GM23338 (cell line): Measurements from ENCODE around the gene RRP36. TPM values are rescaled to one million over a fixed set of nuclear protein-coding genes. Genes with fewer than 3 reads are reported as not detected.

Source experiments
- ATAC-seq: fragments of 200-7000 bp; cut with Tn5 transposase; 3 replicates; pipeline ENCODE4 v1.9.1; 2020
- DNase-seq: peaks from one replicate; pipeline ENCODE4 v3.0.0-alpha.2; 2015; ENCODE audit warnings: low spot score
- H2AFZ ChIP-seq: fragments of 200-600 bp; sonication (generic); 2 replicates; pipeline ENCODE4 v1.8.0; 2016; ENCODE audit warnings: antibody characterized with exemption, mild to moderate bottlenecking, moderate library complexity
- H3F3A ChIP-seq: fragments of 200-600 bp; sonication (generic); replicated peaks from 2 replicates; pipeline ENCODE4 v1.8.0; 2017; ENCODE audit warnings: antibody characterized with exemption, mixed run types, low read depth
- H3K27ac ChIP-seq: fragments of 200-600 bp; sonication (generic); 2 replicates; pipeline ENCODE4 v1.6.1; 2016; ENCODE audit warnings: low read depth
- H3K27me3 ChIP-seq: fragments of 200-600 bp; sonication (generic); 2 replicates; pipeline ENCODE4 v1.8.0; 2016; ENCODE audit warnings: mild to moderate bottlenecking, mixed run types, moderate library complexity; ENCODE audit not compliant: insufficient read depth
- H3K36me3 ChIP-seq: fragments of 200-600 bp; sonication (generic); 2 replicates; pipeline ENCODE4 v1.8.0; 2016; ENCODE audit warnings: mild to moderate bottlenecking; ENCODE audit not compliant: insufficient read depth
- H3K4me1 ChIP-seq: fragments of 200-600 bp; sonication (generic); 2 replicates; pipeline ENCODE4 v1.8.0; 2016; ENCODE audit warnings: mild to moderate bottlenecking, moderate library complexity; ENCODE audit not compliant: insufficient read depth
- H3K4me2 ChIP-seq: fragments of 200-600 bp; sonication (generic); 2 replicates; pipeline ENCODE4 v1.7.1; 2017; ENCODE audit warnings: mixed run types
- H3K4me3 ChIP-seq: fragments of 200-600 bp; sonication (generic); 2 replicates; pipeline ENCODE4 v1.6.1; 2016; ENCODE audit warnings: mixed run types
- H3K79me2 ChIP-seq: fragments of 200-600 bp; sonication (generic); replicated peaks from 2 replicates; pipeline ENCODE4 v1.8.0; 2017; ENCODE audit warnings: mild to moderate bottlenecking; ENCODE audit not compliant: insufficient read depth
- H3K9me2 ChIP-seq: fragments of 200-600 bp; sonication (generic); 2 replicates; pipeline ENCODE4 v1.8.0; 2017; ENCODE audit not compliant: insufficient read depth
- H4K20me1 ChIP-seq: fragments of 200-600 bp; sonication (generic); replicated peaks from 2 replicates; pipeline ENCODE4 v1.8.0; 2017; ENCODE audit warnings: mild to moderate bottlenecking; ENCODE audit not compliant: insufficient read depth
- H3K27ac Mint-ChIP-seq: 2 replicates; pipeline ENCODE4 v1.8.0; 2020; ENCODE audit warnings: inconsistent platforms, mild to moderate bottlenecking, moderate library complexity, mixed read lengths
- H3K27me3 Mint-ChIP-seq: 3 replicates; pipeline ENCODE4 v1.8.0; 2022; ENCODE audit warnings: low read depth, mild to moderate bottlenecking, moderate library complexity, mixed read lengths, inconsistent platforms; ENCODE audit not compliant: insufficient read depth, poor library complexity
- H3K36me3 Mint-ChIP-seq: 3 replicates; pipeline ENCODE4 v1.8.0; 2021; ENCODE audit warnings: low read depth, mild to moderate bottlenecking, inconsistent platforms, moderate library complexity, mixed read lengths
- H3K4me1 Mint-ChIP-seq: 3 replicates; pipeline ENCODE4 v1.8.0; 2020; ENCODE audit warnings: mild to moderate bottlenecking, inconsistent platforms, mixed read lengths
- H3K4me3 Mint-ChIP-seq: 3 replicates; pipeline ENCODE4 v1.8.0; 2021; ENCODE audit warnings: moderate library complexity, mild to moderate bottlenecking, inconsistent platforms, mixed read lengths
- H3K9me3 Mint-ChIP-seq: 3 replicates; pipeline ENCODE4 v1.8.0; 2020; ENCODE audit warnings: moderate library complexity, mild to moderate bottlenecking, inconsistent platforms, mixed read lengths
- CREB1 ChIP-seq: fragments of 250-450 bp; sonication (Bioruptor Pico); IDR thresholded peaks from 2 replicates; pipeline ENCODE4 v1.5.0; 2020; ENCODE audit warnings: low read depth, mild to moderate bottlenecking, moderate library complexity
- EZH2 ChIP-seq: fragments of 200-600 bp; sonication (generic); IDR thresholded peaks from one replicate; pipeline ENCODE4 v1.8.0; 2017; ENCODE audit warnings: antibody characterized with exemption, mild to moderate bottlenecking, low read depth; ENCODE audit not compliant: unreplicated experiment
- EZH2phosphoT487 ChIP-seq: fragments of 200-600 bp; sonication (generic); IDR thresholded peaks from one replicate; pipeline ENCODE4 v1.8.1; 2018; ENCODE audit warnings: antibody characterized with exemption; ENCODE audit not compliant: unreplicated experiment
- NANOG ChIP-seq: IDR thresholded peaks from 2 replicates; pipeline ENCODE4 v1.6.1; 2016; ENCODE audit warnings: antibody characterized with exemption, borderline replicate concordance
- POLR2AphosphoS5 ChIP-seq: IDR thresholded peaks from 2 replicates; pipeline ENCODE4 v1.6.1; 2016; ENCODE audit warnings: antibody characterized with exemption, low read depth
- STAT1 ChIP-seq: IDR thresholded peaks from one replicate; pipeline ENCODE4 v1.6.1; 2016; ENCODE audit warnings: antibody characterized with exemption; ENCODE audit not compliant: unreplicated experiment
- ZNF331 ChIP-seq: fragments of 250-450 bp; sonication (Bioruptor Pico); IDR thresholded peaks from 2 replicates; pipeline ENCODE4 v1.5.0; 2020; ENCODE audit warnings: low read depth, mild to moderate bottlenecking, moderate library complexity
- polyA plus RNA-seq: library from polyadenylated mRNA; unstranded; fragments of >200 nt; fragmentation: Nextera tagmentation; extraction: Ambion mirVana; gene quantifications from 2 replicates; pipeline ENCODE4 v1.2.1, GENCODE V29; 2016
- total RNA-seq: library from RNA; depleted of rRNA; stranded (reverse); fragments of >200 nt; shearing (Covaris generic); gene quantifications from 2 replicates; pipeline ENCODE4 v1.2.3, GENCODE V29; 2014
- TF ChIP-seq, protein P1 (sequence below): IDR thresholded peaks from 2 replicates; pipeline ENCODE4 v1.6.1; 2016; ENCODE audit warnings: antibody characterized with exemption

The RRP36 gene
- total and polyA plus RNA-seq, 2 experiments from 2014 or later, result 64.7 to 106 TPM

DNA sequence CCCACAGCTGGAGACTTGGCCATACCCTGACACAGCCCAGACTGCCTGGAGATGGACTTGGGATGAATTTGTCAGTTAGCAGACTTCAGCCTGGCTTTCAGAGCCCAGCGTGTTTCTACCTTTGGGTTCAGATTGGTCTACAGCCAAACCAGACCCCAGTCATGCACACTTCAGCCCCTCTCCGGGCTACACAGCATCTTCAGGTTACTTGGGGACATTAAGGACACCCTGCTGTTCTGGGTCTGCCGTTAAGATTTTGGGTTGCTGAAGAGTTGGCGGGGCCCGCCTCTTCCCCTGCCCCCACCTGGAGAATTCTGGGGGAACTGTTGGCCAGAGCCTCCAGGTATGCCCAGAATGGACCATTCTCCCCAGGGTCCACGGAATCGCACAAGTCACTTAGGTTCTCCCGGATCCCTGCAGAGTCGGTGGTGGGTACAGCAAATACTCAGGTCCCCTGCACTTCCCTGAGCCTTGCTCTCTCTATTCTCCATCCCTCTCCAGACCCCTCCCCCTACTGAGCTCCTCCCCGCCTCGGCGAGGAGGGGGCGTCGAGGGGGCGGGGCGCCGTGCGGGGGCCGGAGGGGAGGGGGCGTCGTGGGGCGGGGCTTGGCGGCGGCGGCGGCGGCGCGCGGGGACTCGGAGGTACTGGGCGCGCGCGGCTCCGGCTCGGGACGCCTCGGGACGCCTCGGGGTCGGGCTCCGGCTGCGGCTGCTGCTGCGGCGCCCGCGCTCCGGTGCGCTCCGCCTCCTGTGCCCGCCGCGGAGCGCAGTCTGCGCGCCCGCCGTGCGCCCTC lies 54.4 kb downstream of the RRP36 start, which contains the start of gene PTK7:
Gene PTK7, plus strand, starts transcription at position 645 of the 794 bp plus-strand sequence. CDS start 175 bp downstream, outside the sequence.
- H4K20me1 ChIP-seq, result peaks cover 25% of the 10 kb centered on the region
- peak within 1 kb of the TSS; percentile 81 for H3K27ac ChIP-seq
- H3K4me3 ChIP-seq, result peak within 1 kb of the TSS; percentile 98
- DNase-seq (peak; percentile 97), ATAC-seq (peak; percentile 66)
- H3K79me2 ChIP-seq, result peaks cover 45% of the 10 kb centered on the region
- H3K4me1 ChIP-seq, result peaks cover 34% of the 10 kb centered on the region
- H3K4me3 Mint-ChIP-seq, result peak within 1 kb of the TSS; percentile 89
- no peak for TF ChIP-seq STAT1
- no peak for TF ChIP-seq EZH2
- TF ChIP-seq NANOG, result no peak
- 0 out of 2 replicates have a peak, but pooled peaks have one; percentile 29 for TF ChIP-seq CREB1 (CRISPR knock-in tag)
- H3K27ac Mint-ChIP-seq, result peak within 1 kb of the TSS; percentile 90
- no peaks in the 10 kb centered on the region for H3K27me3 ChIP-seq
- no peaks in the 10 kb centered on the region; the same call in 2 of the 3 replicates for H3K9me3 Mint-ChIP-seq
- peak within 1 kb of the TSS; percentile 95 for H3K4me2 ChIP-seq
- peak within 1 kb of the TSS; percentile 94 for H2AFZ ChIP-seq
- H3K36me3 Mint-ChIP-seq, result peaks cover 10% of the 10 kb centered on the region
- peaks cover 47% of the 10 kb centered on the region for H3K4me1 Mint-ChIP-seq
- no peaks in the 10 kb centered on the region; the same call in 1 of the 2 replicates for H3K36me3 ChIP-seq
- H3F3A ChIP-seq, result 0 out of 2 replicates have a peak, but pooled peaks cover 3% of the 10 kb centered on the region
- no peaks in the 10 kb centered on the region for H3K9me2 ChIP-seq
- peaks cover 15% of the 10 kb centered on the region for H3K27me3 Mint-ChIP-seq

DNA sequence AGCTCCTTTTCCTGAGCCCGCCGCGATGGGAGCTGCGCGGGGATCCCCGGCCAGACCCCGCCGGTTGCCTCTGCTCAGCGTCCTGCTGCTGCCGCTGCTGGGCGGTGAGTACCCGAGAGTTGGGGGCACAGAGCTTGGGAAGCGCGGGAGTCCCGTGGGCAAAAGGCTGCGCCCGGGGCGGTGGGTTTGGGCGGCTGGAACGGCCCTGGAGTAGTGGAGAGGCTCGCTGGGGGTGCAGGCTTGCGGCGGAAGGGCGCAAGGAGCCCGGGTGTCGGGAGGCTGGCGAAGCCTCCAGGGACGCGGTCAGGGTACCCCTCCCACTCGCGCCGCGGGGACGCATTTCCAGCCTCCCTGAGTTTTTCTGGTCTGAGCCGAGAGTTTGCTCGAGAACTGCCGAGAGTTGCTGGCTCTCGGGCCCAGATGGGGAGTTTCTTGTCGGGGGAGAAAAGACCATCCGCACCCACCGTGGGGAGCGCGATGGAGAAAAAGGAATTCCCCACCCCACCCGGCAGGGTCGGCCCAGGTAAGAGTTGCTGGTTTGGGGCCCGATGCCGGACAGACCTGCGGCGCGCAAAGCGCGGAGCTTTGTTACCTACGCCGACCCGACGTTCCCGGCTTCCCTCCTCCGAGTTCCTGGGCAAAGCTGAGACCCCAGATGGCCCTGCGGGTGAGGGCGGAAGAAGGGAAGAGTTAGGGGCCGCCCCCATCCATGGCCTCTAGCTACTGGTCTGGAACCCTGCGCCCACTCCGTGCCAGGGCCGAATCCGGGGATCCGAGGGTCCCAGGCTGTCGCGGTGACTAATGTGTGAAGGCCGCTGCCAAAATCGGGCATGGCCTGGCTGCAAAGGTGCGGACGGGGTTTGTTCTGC lies 55.3 kb downstream of the RRP36 start:
- peaks cover 54% of the 10 kb centered on the region for H3K79me2 ChIP-seq

DNA sequence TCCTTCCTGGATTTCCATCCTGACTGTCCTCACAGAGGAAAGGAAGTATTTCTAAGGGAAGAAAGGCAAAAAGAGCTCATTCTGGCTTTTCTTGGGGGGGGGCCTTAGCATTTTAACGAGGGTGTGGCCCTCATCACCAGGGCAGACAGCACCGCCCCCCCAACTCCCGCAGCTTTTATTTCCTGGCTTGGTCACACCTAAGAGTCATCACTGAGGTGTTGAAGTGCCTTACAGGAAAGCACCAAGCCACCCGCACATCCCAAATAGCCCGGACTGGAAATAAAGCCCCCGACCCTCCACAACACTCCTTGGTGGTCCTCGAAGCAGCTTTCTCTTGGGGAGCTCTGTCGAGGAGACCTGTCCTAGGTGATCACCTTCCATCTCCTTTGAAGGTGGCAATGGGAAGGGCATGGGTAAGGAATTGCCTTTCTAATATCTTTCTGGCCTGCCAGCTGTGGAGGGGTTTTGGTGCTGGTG lies 55.9 kb downstream of the RRP36 start:
- Mint-ChIP-seq H3K27ac (peak overlapping the region; percentile 59; the same call in 1 of the 2 replicates), H3K4me3 (peak overlapping the region; percentile 89), H3K27me3 (peaks cover 12% of the 10 kb centered on the region), H3K36me3 (peaks cover 13% of the 10 kb centered on the region), H3K4me1 (peaks cover 34% of the 10 kb centered on the region), H3K9me3 (no peaks in the 10 kb centered on the region; the same call in 2 of the 3 replicates)
- peak overlapping the region; percentile 98 for H3K4me3 ChIP-seq
- H2AFZ ChIP-seq, result no peak overlapping the region; the same call in 1 of the 2 replicates
- no peak for DNase-seq
- H3K4me2 ChIP-seq, result peak overlapping the region; percentile 90
- no peaks in the 10 kb centered on the region; the same call in 1 of the 2 replicates for H3K36me3 ChIP-seq
- 0 out of 2 replicates have a peak overlapping the region, but pooled peaks have one; percentile 16 for H3K27ac ChIP-seq
- H3K4me1 ChIP-seq, result peaks cover 33% of the 10 kb centered on the region
- 0 out of 2 replicates have a peak, but pooled peaks cover 3% of the 10 kb centered on the region for H3F3A ChIP-seq
- ATAC-seq, result no peak; the same call in 2 of the 3 replicates
- peaks cover 60% of the 10 kb centered on the region for H3K79me2 ChIP-seq
- H4K20me1 ChIP-seq, result peaks cover 38% of the 10 kb centered on the region
- no peaks in the 10 kb centered on the region for H3K27me3 ChIP-seq
- H3K9me2 ChIP-seq, result no peaks in the 10 kb centered on the region
- TF ChIP-seq NANOG, result no peak
- TF ChIP-seq, protein P1, sequence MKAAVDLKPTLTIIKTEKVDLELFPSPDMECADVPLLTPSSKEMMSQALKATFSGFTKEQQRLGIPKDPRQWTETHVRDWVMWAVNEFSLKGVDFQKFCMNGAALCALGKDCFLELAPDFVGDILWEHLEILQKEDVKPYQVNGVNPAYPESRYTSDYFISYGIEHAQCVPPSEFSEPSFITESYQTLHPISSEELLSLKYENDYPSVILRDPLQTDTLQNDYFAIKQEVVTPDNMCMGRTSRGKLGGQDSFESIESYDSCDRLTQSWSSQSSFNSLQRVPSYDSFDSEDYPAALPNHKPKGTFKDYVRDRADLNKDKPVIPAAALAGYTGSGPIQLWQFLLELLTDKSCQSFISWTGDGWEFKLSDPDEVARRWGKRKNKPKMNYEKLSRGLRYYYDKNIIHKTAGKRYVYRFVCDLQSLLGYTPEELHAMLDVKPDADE, result no peak
- TF ChIP-seq EZH2, result no peak
- no peak for TF ChIP-seq CREB1 (CRISPR knock-in tag)
- no peak for TF ChIP-seq STAT1
- no peak for TF ChIP-seq ZNF331 (CRISPR knock-in tag)

More for the DNA sequence above, 55.3 kb downstream of the RRP36 start:
- 0 out of 2 replicates have a peak, but pooled peaks cover 3% of the 10 kb centered on the region for H3F3A ChIP-seq
- H3K4me3 Mint-ChIP-seq, result peak overlapping the region; percentile 89
- H3K4me3 ChIP-seq, result peak overlapping the region; percentile 98
- H3K27ac ChIP-seq, result 0 out of 2 replicates have a peak overlapping the region, but pooled peaks have one; percentile 55
- no peaks in the 10 kb centered on the region for H3K9me2 ChIP-seq
- H3K9me3 Mint-ChIP-seq, result no peaks in the 10 kb centered on the region; the same call in 2 of the 3 replicates
- peaks cover 12% of the 10 kb centered on the region for H3K27me3 Mint-ChIP-seq
- peak overlapping the region; percentile 76 for H2AFZ ChIP-seq
- DNase-seq (peak; percentile 86), ATAC-seq (peak; percentile 53)
- no peaks in the 10 kb centered on the region for H3K27me3 ChIP-seq
- TF ChIP-seq EZH2phosphoT487 (no peak), CREB1 (CRISPR knock-in tag) (peak; percentile 43; the same call in 1 of the 2 replicates), POLR2AphosphoS5 (peak; percentile 52)
- H3K4me1 ChIP-seq, result peaks cover 34% of the 10 kb centered on the region
- peaks cover 13% of the 10 kb centered on the region for H3K36me3 Mint-ChIP-seq
- no peaks in the 10 kb centered on the region; the same call in 1 of the 2 replicates for H3K36me3 ChIP-seq
- H3K4me2 ChIP-seq, result peak overlapping the region; percentile 90
- peak overlapping the region; percentile 59; the same call in 1 of the 2 replicates for H3K27ac Mint-ChIP-seq
- H4K20me1 ChIP-seq, result peaks cover 31% of the 10 kb centered on the region
- H3K4me1 Mint-ChIP-seq, result peaks cover 40% of the 10 kb centered on the region
